H1 (cell line): ENCODE data around the gene PF4V1. TPM values are rescaled to one million over a fixed set of nuclear protein-coding genes. Genes with fewer than 3 reads are reported as not detected.

Source experiments
- CTCF ChIA-PET: fragments of 300-600 bp; sonication (Branson Sonifier 250); formaldehyde crosslinking; loops from one replicate; lab custom pipeline; 2021; ENCODE audit not compliant: partially characterized antibody; lab: Charles Lee
- POLR2A ChIA-PET: fragments of 300-600 bp; sonication (Branson Sonifier 250); formaldehyde crosslinking; loops from one replicate; lab custom pipeline; 2021; ENCODE audit warnings: inconsistent platforms; ENCODE audit not compliant: partially characterized antibody; lab: Charles Lee
- DNase-seq, 2 experiments: peaks; one replicate each; pipeline versions ENCODE4 v3.0.0 to v3.0.0-alpha.2; 2010 to 2022; ENCODE audit warnings: low spot score in 2 of 2, low read depth in 1 of 2, mixed read lengths in 1 of 2
- FAIRE-seq: peaks from 2 replicates; lab custom pipeline; 2011; peaks lifted over from hg19 to GRCh38; lab: Jason Lieb, UNC
- H2AFZ ChIP-seq: 2 replicates; pipeline ENCODE4 v1.8.1; 2012; ENCODE audit warnings: low read length, inconsistent platforms
- H2AK5ac ChIP-seq: 2 replicates; pipeline ENCODE4 v1.6.1; 2013; ENCODE audit warnings: low read depth, low read length
- H2BK120ac ChIP-seq: replicated peaks from 2 replicates; pipeline ENCODE3; 2013; ENCODE audit warnings: low read depth, low read length, inconsistent platforms
- H2BK12ac ChIP-seq: 2 replicates; pipeline ENCODE4 v1.6.1; 2013; ENCODE audit warnings: low read depth, low read length
- H2BK15ac ChIP-seq: 2 replicates; pipeline ENCODE4 v1.6.1; 2013; ENCODE audit warnings: low read length
- H2BK20ac ChIP-seq: 2 replicates; pipeline ENCODE4 v1.6.1; 2013; ENCODE audit warnings: low read length
- H2BK5ac ChIP-seq: 2 replicates; pipeline ENCODE4 v1.6.1; 2013; ENCODE audit warnings: low read depth, low read length
- H3K14ac ChIP-seq: 2 replicates; pipeline ENCODE4 v1.6.1; 2013; ENCODE audit warnings: inconsistent platforms; ENCODE audit not compliant: insufficient read length
- H3K18ac ChIP-seq: 2 replicates; pipeline ENCODE4 v1.6.1; 2013; ENCODE audit warnings: low read length; ENCODE audit errors: extremely low read depth
- H3K23ac ChIP-seq: 2 replicates; pipeline ENCODE4 v1.6.1; 2013; ENCODE audit warnings: inconsistent platforms; ENCODE audit not compliant: insufficient read length
- H3K23me2 ChIP-seq: 2 replicates; pipeline ENCODE4 v1.6.1; 2013; ENCODE audit warnings: low read depth, low read length
- H3K27ac ChIP-seq: 2 replicates; pipeline ENCODE4 v1.6.1; 2011; ENCODE audit warnings: low read depth, low read length, inconsistent platforms
- H3K27me3 ChIP-seq, 4 experiments: replicated peaks in 1 of 4; 1 replicate in 1 of 4; 2 replicates in 3 of 4; pipeline versions ENCODE4 v1.6.1 to v1.8.1; 2011 to 2013; ENCODE audit warnings: low read length in 3 of 4, mild to moderate bottlenecking in 3 of 4, inconsistent platforms in 2 of 4, mixed read lengths in 2 of 4, moderate library complexity in 1 of 4; ENCODE audit not compliant: control insufficient read depth in 3 of 4, insufficient read depth in 3 of 4; ENCODE audit errors: extremely low read depth in 1 of 4
- H3K36me3 ChIP-seq, 4 experiments: 2 replicates each; pipeline versions ENCODE4 v1.6.1 to v1.8.1; 2011 to 2013; ENCODE audit warnings: mild to moderate bottlenecking in 4 of 4, low read length in 3 of 4, moderate library complexity in 2 of 4, control low read depth in 1 of 4, inconsistent platforms in 1 of 4; ENCODE audit not compliant: insufficient read depth in 4 of 4, control insufficient read depth in 2 of 4
- H3K4ac ChIP-seq: replicated peaks from 2 replicates; pipeline ENCODE3; 2013; ENCODE audit warnings: low read length, low read depth, mixed read lengths, inconsistent platforms; ENCODE audit not compliant: insufficient read length
- H3K4me1 ChIP-seq, 4 experiments: replicated peaks in 1 of 4; 1 replicate in 1 of 4; 2 replicates in 3 of 4; pipeline versions ENCODE4 v1.6.1 to v1.8.1; 2011 to 2013; ENCODE audit warnings: low read length in 3 of 4, inconsistent platforms in 2 of 4, mixed read lengths in 1 of 4; ENCODE audit not compliant: insufficient read depth in 4 of 4, control insufficient read depth in 3 of 4
- H3K4me2 ChIP-seq, 2 experiments: 2 replicates each; pipeline versions ENCODE4 v1.6.1 to v1.8.1; 2011 to 2013; ENCODE audit warnings: low read depth in 2 of 2, low read length in 2 of 2, control low read depth in 1 of 2, inconsistent platforms in 1 of 2, mild to moderate bottlenecking in 1 of 2; ENCODE audit not compliant: insufficient read depth in 1 of 2
- H3K4me3 ChIP-seq, 4 experiments: fragments of 200-600, 300-600 bp in 1 of 4; sonication (generic), shearing (Covaris generic), sonication (Bioruptor Twin) in 1 of 4; 2 replicates each; pipeline versions ENCODE4 v1.5.1 to v1.8.1; 2011 to 2016; ENCODE audit warnings: low read length in 4 of 4, low read depth in 3 of 4, control low read depth in 2 of 4, inconsistent platforms in 2 of 4, mild to moderate bottlenecking in 2 of 4, mixed read lengths in 1 of 4, moderate library complexity in 1 of 4; ENCODE audit not compliant: insufficient read depth in 2 of 4; ENCODE audit errors: extremely low read depth in 1 of 4
- H3K56ac ChIP-seq: replicated peaks from 2 replicates; pipeline ENCODE3; 2013; ENCODE audit warnings: low read depth, mild to moderate bottlenecking, mixed read lengths, low read length, inconsistent platforms; ENCODE audit not compliant: insufficient read length
- H3K79me1 ChIP-seq: 2 replicates; pipeline ENCODE4 v1.6.1; 2013; ENCODE audit warnings: low read depth, low read length, control low read depth
- H3K79me2 ChIP-seq, 2 experiments: 2 replicates each; pipeline versions ENCODE4 v1.6.1 to v1.8.1; 2012 to 2013; ENCODE audit warnings: low read length in 2 of 2, mild to moderate bottlenecking in 2 of 2, inconsistent platforms in 1 of 2; ENCODE audit not compliant: insufficient read depth in 2 of 2, control insufficient read depth in 1 of 2
- H3K9ac ChIP-seq, 4 experiments: replicated peaks in 1 of 4; 1 replicate in 1 of 4; 2 replicates in 3 of 4; pipeline versions ENCODE4 v1.6.1 to v1.8.1; 2011 to 2013; ENCODE audit warnings: low read depth in 3 of 4, low read length in 3 of 4, control low read depth in 2 of 4, mild to moderate bottlenecking in 2 of 4, moderate library complexity in 2 of 4, inconsistent platforms in 1 of 4; ENCODE audit errors: extremely low read depth in 1 of 4
- H3K9me3 ChIP-seq, 2 experiments: 2 replicates each; pipeline versions ENCODE4 v1.6.1 to v1.8.1; 2012 to 2013; ENCODE audit warnings: mild to moderate bottlenecking in 2 of 2, moderate library complexity in 2 of 2, control low read depth in 1 of 2, inconsistent platforms in 1 of 2, low read depth in 1 of 2, low read length in 1 of 2, mixed read lengths in 1 of 2; ENCODE audit not compliant: insufficient read depth in 2 of 2
- H4K20me1 ChIP-seq, 2 experiments: replicated peaks in 1 of 2; 2 replicates each; pipeline versions ENCODE3 to v1.8.1; 2011 to 2013; ENCODE audit warnings: inconsistent platforms in 2 of 2, low read length in 2 of 2, mild to moderate bottlenecking in 1 of 2; ENCODE audit not compliant: insufficient read depth in 2 of 2, control insufficient read depth in 1 of 2
- H4K5ac ChIP-seq: 2 replicates; pipeline ENCODE4 v1.6.1; 2013; ENCODE audit warnings: low read length, low read depth, mixed read lengths, inconsistent platforms; ENCODE audit not compliant: insufficient read length
- H4K8ac ChIP-seq: 2 replicates; pipeline ENCODE4 v1.8.0; 2013; ENCODE audit warnings: mild to moderate bottlenecking, moderate library complexity, low read length, inconsistent platforms; ENCODE audit not compliant: insufficient read depth; ENCODE audit errors: extremely low read depth
- H4K91ac ChIP-seq: replicated peaks from 2 replicates; pipeline ENCODE3; 2013; ENCODE audit warnings: low read length, mixed read lengths, inconsistent platforms; ENCODE audit not compliant: insufficient read length
- WGBS, 2 experiments: shearing (Covaris generic) in 1 of 2; methylation state at CpG; one replicate each; pipeline versions ENCODE4 v1.1.6 to v1.1.7; 2013 to 2015; ENCODE audit warnings: low lambda C conversion rate in 2 of 2, mixed read lengths in 2 of 2, inconsistent platforms in 1 of 2, low coverage in 1 of 2, missing lambda C conversion rate in 1 of 2; ENCODE audit not compliant: insufficient replicate concordance in 2 of 2, insufficient coverage in 1 of 2, insufficient read length in 1 of 2; ENCODE audit errors: extremely low coverage in 1 of 2, missing lambda C conversion rate in 1 of 2; 5-methylcytosine and 5-hydroxymethylcytosine counted together
- polyA plus RNA-seq, 7 experiments: library from polyadenylated mRNA; depleted of rRNA in 3 of 7; stranded (reverse) in 5 of 7; unstranded in 2 of 7; fragments of >200 nt in 5 of 7; fragments of 200-250 nt in 2 of 7; gene quantifications; 1 replicate in 5 of 7; 2 replicates in 1 of 7; 4 replicates in 1 of 7; pipeline versions ENCODE4 v1.2.1 to v1.2.3, GENCODE V29; 2011 to 2013; ENCODE audit warnings: missing spikeins in 2 of 7, mixed read lengths in 2 of 7
- total RNA-seq: library from RNA; stranded (reverse); fragmentation: NEBNext Ultra II Directional; extraction: Animal tissue kit (Norgen Biotek cat#: 25700); gene quantifications from 2 replicates; pipeline ENCODE4 v1.2.1, GENCODE V29; 2021

Gene PF4V1
- total and polyA plus RNA-seq, 2 of the 8 experiments (the other 6 are each of a cell fraction or from before 2014, with no cell fraction given): not detected

DNA sequence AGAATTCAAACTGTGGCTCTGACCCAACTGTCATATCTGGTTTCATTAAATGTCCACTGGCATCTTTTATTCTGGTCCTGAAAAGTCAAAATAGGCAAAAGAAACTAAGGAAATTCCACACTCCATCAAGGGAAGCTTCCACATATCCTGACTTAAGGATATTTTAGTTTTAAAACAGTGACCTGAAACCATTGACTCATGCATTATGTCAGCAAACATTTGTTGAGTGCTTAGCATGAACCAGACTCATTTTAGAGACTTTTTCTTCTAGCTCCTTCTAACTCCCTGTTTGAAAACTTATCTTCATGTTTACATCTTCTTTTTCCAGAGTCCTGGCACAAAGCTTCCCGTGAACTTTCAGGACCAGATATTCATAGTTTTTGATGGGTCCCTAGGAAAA is 9.2 kb downstream of the PF4V1 start:
- WGBS, 2 experiments: 92% methylated on average over 1 of the region's 1 CpG; no CpG with 5 or more reads in 1 of the 2 experiments
- Histone ChIP-seq H3K23me2 (no peaks in the 10 kb centered on the region), H3K79me2 (no peaks in the 10 kb centered on the region), H2BK20ac (no peak overlapping the region), H3K9me3 (no peaks in the 10 kb centered on the region), H2BK12ac (no peak overlapping the region), H4K5ac (no peak overlapping the region), H4K91ac (no peak overlapping the region), H3K14ac (no peak overlapping the region), H2BK5ac (no peak overlapping the region), H4K20me1 (no peaks in the 10 kb centered on the region), H3K4me2 (no peak overlapping the region), H2AFZ (no peak overlapping the region), H3K27ac (no peak overlapping the region), H3K23ac (no peak overlapping the region), H3K79me1 (no peaks in the 10 kb centered on the region), H3K4me1 (no peaks in the 10 kb centered on the region), H2BK15ac (no peak overlapping the region), H3K27me3 (no peaks in the 10 kb centered on the region), H2BK120ac (no peak overlapping the region), H3K36me3 (no peaks in the 10 kb centered on the region), H4K8ac (no peak overlapping the region), H3K4me3 (no peak overlapping the region), H3K56ac (no peak overlapping the region), H2AK5ac (no peak overlapping the region), H3K18ac (no peak overlapping the region), H3K9ac (no peak overlapping the region), H3K4ac (no peak overlapping the region)
- DNase-seq: no peak
- no peak for FAIRE-seq
- POLR2A ChIA-PET: interaction anchor here (1.4 kb wide), 1 partner anchor 137 kb away, joined by 3 read pairs; the partner anchor contains the start of gene CXCL5
- CTCF ChIA-PET: interaction anchor here (0.9 to 4.3 kb wide), 9 partner anchors 10 to 275 kb away, joined by 3 to 40 read pairs (median 7); partner anchors contain the start of genes CXCL5 and PF4V1
